DND-41 (cell line): ENCODE measurements around the gene PDGFRB.

Source experiments
- ATAC-seq: fragments of 200-7000 bp; cut with Tn5 transposase; 3 replicates; pipeline ENCODE4 v1.9.1; 2021; ENCODE audit warnings: low read depth; ENCODE audit not compliant: insufficient read depth
- DNase-seq: peaks from one replicate; pipeline ENCODE4 v3.0.0-alpha.2; 2020
- H2AFZ ChIP-seq: 2 replicates; pipeline ENCODE4 v1.6.0; 2012; ENCODE audit warnings: low read depth, low read length
- H3K27ac ChIP-seq: 2 replicates; pipeline ENCODE4 v1.5.1; 2012; ENCODE audit warnings: low read length, inconsistent platforms
- H3K27me3 ChIP-seq: fragments of 200-600 bp; sonication (generic); 2 replicates; pipeline ENCODE4 v1.6.0; 2012; ENCODE audit warnings: low read length, mild to moderate bottlenecking, inconsistent platforms; ENCODE audit not compliant: insufficient read depth, poor library complexity
- H3K36me3 ChIP-seq: 2 replicates; pipeline ENCODE4 v1.5.1; 2012; ENCODE audit warnings: low read length, inconsistent platforms; ENCODE audit not compliant: insufficient read depth
- H3K4me1 ChIP-seq: 2 replicates; pipeline ENCODE4 v1.5.1; 2012; ENCODE audit warnings: mild to moderate bottlenecking, low read length; ENCODE audit not compliant: insufficient read depth
- H3K4me2 ChIP-seq: 2 replicates; pipeline ENCODE4 v1.6.0; 2012; ENCODE audit warnings: mild to moderate bottlenecking, moderate library complexity, low read length, inconsistent platforms; ENCODE audit not compliant: insufficient read depth
- H3K4me3 ChIP-seq, 2 experiments: fragments of 200-600 bp in 1 of 2; shearing (Covaris generic) in 1 of 2; 2 replicates each; pipeline ENCODE4 v1.5.1; 2012 to 2016; ENCODE audit warnings: inconsistent platforms in 2 of 2, low read length in 2 of 2, mild to moderate bottlenecking in 2 of 2, low read depth in 1 of 2, moderate library complexity in 1 of 2
- H3K79me2 ChIP-seq: 2 replicates; pipeline ENCODE4 v1.6.0; 2012; ENCODE audit warnings: low read length, inconsistent platforms; ENCODE audit not compliant: insufficient read depth
- H3K9ac ChIP-seq: 2 replicates; pipeline ENCODE4 v1.6.0; 2012; ENCODE audit warnings: low read depth, mild to moderate bottlenecking, inconsistent platforms, low read length, moderate library complexity
- H3K9me3 ChIP-seq: 2 replicates; pipeline ENCODE4 v1.5.1; 2012; ENCODE audit warnings: low read length, moderate library complexity, mild to moderate bottlenecking, inconsistent platforms; ENCODE audit not compliant: insufficient read depth, severe bottlenecking
- H4K20me1 ChIP-seq: 2 replicates; pipeline ENCODE4 v1.6.0; 2012; ENCODE audit warnings: low read length; ENCODE audit not compliant: insufficient read depth
- EZH2 ChIP-seq: IDR thresholded peaks from 3 replicates; pipeline ENCODE4 v1.6.1; 2012; ENCODE audit warnings: borderline replicate concordance, low read depth, mild to moderate bottlenecking, moderate library complexity, low read length, inconsistent platforms; ENCODE audit not compliant: severe bottlenecking
- TF ChIP-seq, protein P1 (sequence below): IDR thresholded peaks from 2 replicates; pipeline ENCODE4 v1.5.1; 2012; ENCODE audit warnings: borderline replicate concordance, low read length, moderate library complexity, mild to moderate bottlenecking; ENCODE audit not compliant: poor library complexity, severe bottlenecking; ENCODE audit errors: extremely low read depth

PDGFRB gene

GRCh38 chr5:150195736-150196485 is 40.3 kb upstream of the PDGFRB start:
- no peak for DNase-seq

GRCh38 chr5:150192462-150192861 is 36.8 kb upstream of the PDGFRB start:
- peaks cover 15% of the 10 kb centered on the region for H3K27me3 ChIP-seq

More at GRCh38 chr5:150195736-150196485, 40.3 kb upstream of the PDGFRB start:
- ATAC-seq = no peak
- Histone ChIP-seq H3K4me3 (no peak overlapping the region), H3K9me3 (no peaks in the 10 kb centered on the region), H3K27ac (no peak overlapping the region), H3K27me3 (peaks cover 15% of the 10 kb centered on the region), H3K4me2 (no peak overlapping the region), H4K20me1 (no peaks in the 10 kb centered on the region), H3K9ac (no peak overlapping the region), H2AFZ (no peak overlapping the region), H3K79me2 (no peaks in the 10 kb centered on the region), H3K36me3 (no peaks in the 10 kb centered on the region), H3K4me1 (no peaks in the 10 kb centered on the region)
- TF ChIP-seq EZH2 = no peak
- TF ChIP-seq, protein P1, sequence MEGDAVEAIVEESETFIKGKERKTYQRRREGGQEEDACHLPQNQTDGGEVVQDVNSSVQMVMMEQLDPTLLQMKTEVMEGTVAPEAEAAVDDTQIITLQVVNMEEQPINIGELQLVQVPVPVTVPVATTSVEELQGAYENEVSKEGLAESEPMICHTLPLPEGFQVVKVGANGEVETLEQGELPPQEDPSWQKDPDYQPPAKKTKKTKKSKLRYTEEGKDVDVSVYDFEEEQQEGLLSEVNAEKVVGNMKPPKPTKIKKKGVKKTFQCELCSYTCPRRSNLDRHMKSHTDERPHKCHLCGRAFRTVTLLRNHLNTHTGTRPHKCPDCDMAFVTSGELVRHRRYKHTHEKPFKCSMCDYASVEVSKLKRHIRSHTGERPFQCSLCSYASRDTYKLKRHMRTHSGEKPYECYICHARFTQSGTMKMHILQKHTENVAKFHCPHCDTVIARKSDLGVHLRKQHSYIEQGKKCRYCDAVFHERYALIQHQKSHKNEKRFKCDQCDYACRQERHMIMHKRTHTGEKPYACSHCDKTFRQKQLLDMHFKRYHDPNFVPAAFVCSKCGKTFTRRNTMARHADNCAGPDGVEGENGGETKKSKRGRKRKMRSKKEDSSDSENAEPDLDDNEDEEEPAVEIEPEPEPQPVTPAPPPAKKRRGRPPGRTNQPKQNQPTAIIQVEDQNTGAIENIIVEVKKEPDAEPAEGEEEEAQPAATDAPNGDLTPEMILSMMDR = no peak

GRCh38 chr5:150190987-150191386 is 35.3 kb upstream of the PDGFRB start:
- no peak overlapping the region for H3K27ac ChIP-seq
- H3K36me3 ChIP-seq = no peaks in the 10 kb centered on the region
- H3K9me3 ChIP-seq = no peaks in the 10 kb centered on the region
- no peak overlapping the region for H3K9ac ChIP-seq
- TF ChIP-seq, protein P1 = no peak
- TF ChIP-seq EZH2 = no peak
- no peaks in the 10 kb centered on the region for H3K79me2 ChIP-seq
- no peak overlapping the region for H3K4me2 ChIP-seq
- DNase-seq (no peak), ATAC-seq (no peak)
- H3K4me1 ChIP-seq = no peaks in the 10 kb centered on the region
- H4K20me1 ChIP-seq = no peaks in the 10 kb centered on the region
- peaks cover 17% of the 10 kb centered on the region for H3K27me3 ChIP-seq
- no peak overlapping the region for H3K4me3 ChIP-seq
- no peak overlapping the region for H2AFZ ChIP-seq

More at GRCh38 chr5:150192462-150192861, 36.8 kb upstream of the PDGFRB start:
- Histone ChIP-seq H3K4me3 (no peak overlapping the region), H3K36me3 (no peaks in the 10 kb centered on the region), H2AFZ (no peak overlapping the region), H4K20me1 (no peaks in the 10 kb centered on the region), H3K9me3 (no peaks in the 10 kb centered on the region), H3K9ac (no peak overlapping the region), H3K4me1 (no peaks in the 10 kb centered on the region), H3K27ac (no peak overlapping the region), H3K4me2 (no peak overlapping the region), H3K79me2 (no peaks in the 10 kb centered on the region)
- no peak for DNase-seq
- TF ChIP-seq EZH2 = no peak
- TF ChIP-seq, protein P1 = no peak
- no peak for ATAC-seq
